Spleen (tissue), 7 donors: ENCODE results near the gene TKT.

ENCODE experiments used
- CTCF ChIP-seq, 11 experiments: fragments of 200-600 bp in 7 of 11; fragments of 450-650 bp in 4 of 11; sonication (generic) in 4 of 11; IDR thresholded peaks in 8 of 11; conservative IDR thresholded peaks in 3 of 11; 1 replicate in 7 of 11; 2 replicates in 4 of 11; pipeline versions ENCODE4 v1.4.0 to v1.8.0; 2016 to 2021; ENCODE audit warnings: antibody characterized with exemption in 11 of 11, inconsistent platforms in 4 of 11, mild to moderate bottlenecking in 1 of 11
- POLR2A ChIP-seq, 3 donors: fragments of 450-650 bp; IDR thresholded peaks; one replicate each; pipeline ENCODE4 v1.5.1; 2017; ENCODE audit warnings: antibody characterized with exemption in 3 of 3, mild to moderate bottlenecking in 1 of 3
- donor health status: DM: no; HTN: no; CAD: no; lungs with moderate emphysema.
- donor health status: DM: no; HTN: no; CAD: no.
- donor health status: DM: no; HTN: no; CAD: no.

GRCh38 chr3:53300826-53301225, 45.0 kb upstream of the TKT start:
- no peak for TF ChIP-seq POLR2A (IDR thresholded peaks at IDR 0.05)
- no peak for TF ChIP-seq CTCF (IDR thresholded peaks at IDR 0.05 in 8 of 11, conservative IDR thresholded peaks at IDR 0.05 in 3 of 11)
